Measurements from ENCODE around the gene TASP1.

GRCh38 chr20:13492001-13492481, 146.7 kb downstream of the TASP1 start:
- TF ChIP-seq, protein P1, sequence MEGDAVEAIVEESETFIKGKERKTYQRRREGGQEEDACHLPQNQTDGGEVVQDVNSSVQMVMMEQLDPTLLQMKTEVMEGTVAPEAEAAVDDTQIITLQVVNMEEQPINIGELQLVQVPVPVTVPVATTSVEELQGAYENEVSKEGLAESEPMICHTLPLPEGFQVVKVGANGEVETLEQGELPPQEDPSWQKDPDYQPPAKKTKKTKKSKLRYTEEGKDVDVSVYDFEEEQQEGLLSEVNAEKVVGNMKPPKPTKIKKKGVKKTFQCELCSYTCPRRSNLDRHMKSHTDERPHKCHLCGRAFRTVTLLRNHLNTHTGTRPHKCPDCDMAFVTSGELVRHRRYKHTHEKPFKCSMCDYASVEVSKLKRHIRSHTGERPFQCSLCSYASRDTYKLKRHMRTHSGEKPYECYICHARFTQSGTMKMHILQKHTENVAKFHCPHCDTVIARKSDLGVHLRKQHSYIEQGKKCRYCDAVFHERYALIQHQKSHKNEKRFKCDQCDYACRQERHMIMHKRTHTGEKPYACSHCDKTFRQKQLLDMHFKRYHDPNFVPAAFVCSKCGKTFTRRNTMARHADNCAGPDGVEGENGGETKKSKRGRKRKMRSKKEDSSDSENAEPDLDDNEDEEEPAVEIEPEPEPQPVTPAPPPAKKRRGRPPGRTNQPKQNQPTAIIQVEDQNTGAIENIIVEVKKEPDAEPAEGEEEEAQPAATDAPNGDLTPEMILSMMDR (IDR thresholded peaks at IDR 0.05), result peak in 2 of 6 experiments; percentile 11 to 26
- no peak for TF ChIP-seq POLR2A (IDR thresholded peaks at IDR 0.05)
